Neuron (in vitro differentiated cells): Measurements from ENCODE around the gene CAPN15.

ENCODE experiments used
- H2AFZ ChIP-seq: one replicate; pipeline ENCODE4 v1.6.1; 2013; ENCODE audit warnings: low read depth, mild to moderate bottlenecking, inconsistent platforms, low read length, moderate library complexity
- H3K27me3 ChIP-seq: one replicate; pipeline ENCODE4 v1.6.1; 2013; ENCODE audit warnings: low read length; ENCODE audit not compliant: insufficient read depth
- H3K36me3 ChIP-seq: one replicate; pipeline ENCODE4 v1.6.1; 2013; ENCODE audit warnings: low read length; ENCODE audit not compliant: insufficient read depth
- H3K4me1 ChIP-seq: one replicate; pipeline ENCODE4 v1.6.1; 2013; ENCODE audit warnings: low read length; ENCODE audit not compliant: insufficient read depth
- H3K4me3 ChIP-seq: 2 replicates; pipeline ENCODE4 v1.5.1; 2013; ENCODE audit warnings: mild to moderate bottlenecking, low read length, moderate library complexity
- H3K9me3 ChIP-seq: one replicate; pipeline ENCODE4 v1.6.1; 2013; ENCODE audit warnings: low read length

CAPN15 gene

DNA sequence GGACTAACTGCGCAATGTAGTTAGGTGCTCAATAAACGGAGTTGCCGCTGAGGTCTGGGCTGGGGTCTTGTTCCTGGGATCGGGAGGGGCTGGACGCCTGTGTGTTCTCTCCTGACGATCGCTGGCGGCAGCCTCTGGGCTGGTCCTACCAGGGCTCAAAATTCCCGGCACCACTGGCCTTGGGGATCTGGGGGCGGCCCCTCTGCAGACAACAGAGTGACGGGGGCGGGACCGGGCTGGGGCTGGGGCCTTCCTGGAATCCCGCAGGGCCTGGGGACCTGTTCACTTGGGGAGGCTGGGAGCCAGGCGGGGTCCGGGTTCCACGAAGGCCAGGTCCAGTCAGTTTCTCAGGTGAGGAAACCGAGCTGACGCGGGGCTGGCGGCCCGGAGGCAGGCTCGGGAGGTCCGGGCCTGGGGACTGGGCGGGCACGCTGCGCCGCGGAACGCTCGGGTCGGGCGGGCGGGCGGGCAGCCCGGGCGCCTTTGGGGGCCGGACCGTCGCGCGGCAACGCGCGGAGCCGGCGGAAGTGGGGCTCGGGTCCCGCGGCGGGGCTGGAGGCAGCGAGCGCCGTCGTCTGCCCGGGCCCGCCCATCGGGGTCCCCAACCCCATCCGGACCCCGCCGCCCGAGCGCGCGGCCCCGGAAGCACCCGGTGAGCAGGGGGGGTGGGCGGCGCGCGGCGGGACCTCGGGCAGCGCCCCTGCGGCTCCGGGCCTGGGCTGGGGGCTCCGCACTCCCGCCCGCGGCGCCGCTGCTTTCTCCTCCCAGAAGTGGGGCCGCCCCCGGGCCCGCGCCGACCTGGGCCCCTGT is 42.1 kb downstream of the CAPN15 start, which contains the start of gene PIGQ:
Gene PIGQ (plus strand): TSS at position 524 of the 810 bp plus-strand sequence. CDS start 4,107 bp downstream, outside the sequence.
- Histone ChIP-seq H3K27me3 (no peaks in the 10 kb centered on the region), H2AFZ (peak within 1 kb of the TSS; percentile 88), H3K4me1 (peaks cover 40% of the 10 kb centered on the region), H3K9me3 (no peaks in the 10 kb centered on the region), H3K36me3 (peaks cover 8% of the 10 kb centered on the region), H3K4me3 (peak within 1 kb of the TSS; percentile 72)

DNA sequence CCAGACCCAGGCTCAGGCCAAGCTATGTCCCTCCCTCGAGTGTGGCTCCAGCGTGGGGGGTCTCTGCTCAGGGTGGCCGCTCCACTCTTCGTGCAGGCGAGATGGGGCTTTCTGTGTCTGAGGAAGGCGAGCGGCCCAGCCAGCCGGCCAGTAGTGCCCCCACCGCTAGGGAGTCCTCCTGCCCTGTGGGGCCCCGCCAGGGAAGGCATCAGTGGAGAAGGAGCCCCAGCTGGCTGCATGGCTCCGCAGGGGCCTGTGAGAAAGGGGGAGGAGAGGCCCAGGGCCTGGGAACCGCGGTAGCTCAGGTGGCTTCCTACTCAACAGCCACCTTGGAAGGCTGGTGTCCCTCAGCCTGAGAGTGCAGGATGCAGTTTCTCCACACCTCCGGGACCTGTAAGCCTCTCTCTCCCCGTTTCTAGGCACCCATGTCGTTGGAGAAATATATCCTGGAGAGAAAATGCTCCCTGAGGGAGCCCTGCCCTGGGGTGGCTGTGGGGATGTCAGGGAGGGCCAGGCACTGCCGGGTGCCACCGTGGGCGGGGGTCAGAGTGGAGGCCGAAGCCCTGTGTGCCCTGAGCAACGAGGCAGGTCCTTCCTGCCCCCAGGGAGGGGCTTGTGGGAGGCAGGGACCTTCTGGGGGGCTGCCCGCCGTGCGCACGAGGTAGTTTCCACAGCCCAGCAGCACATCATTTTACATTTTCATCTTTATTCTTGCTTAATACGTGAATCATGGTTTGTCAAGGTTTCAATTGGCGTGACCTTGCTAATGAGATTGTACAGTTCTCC is 45.5 kb downstream of the CAPN15 start:
- Histone ChIP-seq H3K27me3 (no peaks in the 10 kb centered on the region), H3K4me1 (peaks cover 17% of the 10 kb centered on the region), H2AFZ (no peak overlapping the region), H3K9me3 (no peaks in the 10 kb centered on the region), H3K36me3 (peaks cover 26% of the 10 kb centered on the region), H3K4me3 (no peak overlapping the region)

DNA sequence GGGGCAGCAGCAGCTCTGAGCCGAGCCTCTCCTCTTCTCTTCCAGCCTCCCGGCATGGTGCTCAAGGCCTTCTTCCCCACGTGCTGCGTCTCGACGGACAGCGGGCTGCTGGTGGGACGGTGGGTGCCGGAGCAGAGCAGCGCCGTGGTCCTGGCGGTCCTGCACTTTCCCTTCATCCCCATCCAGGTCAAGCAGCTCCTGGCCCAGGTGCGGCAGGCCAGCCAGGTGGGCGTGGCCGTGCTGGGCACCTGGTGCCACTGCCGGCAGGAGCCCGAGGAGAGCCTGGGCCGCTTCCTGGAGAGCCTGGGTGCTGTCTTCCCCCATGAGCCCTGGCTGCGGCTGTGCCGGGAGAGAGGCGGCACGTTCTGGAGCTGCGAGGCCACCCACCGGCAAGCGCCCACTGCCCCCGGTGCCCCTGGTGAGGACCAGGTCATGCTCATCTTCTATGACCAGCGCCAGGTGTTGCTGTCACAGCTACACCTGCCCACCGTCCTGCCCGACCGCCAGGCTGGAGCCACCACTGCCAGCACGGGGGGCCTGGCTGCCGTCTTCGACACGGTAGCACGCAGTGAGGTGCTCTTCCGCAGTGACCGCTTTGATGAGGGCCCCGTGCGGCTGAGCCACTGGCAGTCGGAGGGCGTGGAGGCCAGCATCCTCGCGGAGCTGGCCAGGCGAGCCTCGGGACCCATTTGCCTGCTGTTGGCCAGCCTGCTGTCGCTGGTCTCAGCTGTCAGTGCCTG is 46.7 kb downstream of the CAPN15 start:
- Histone ChIP-seq H3K9me3 (no peaks in the 10 kb centered on the region), H2AFZ (no peak overlapping the region), H3K4me3 (no peak overlapping the region), H3K36me3 (peaks cover 26% of the 10 kb centered on the region), H3K27me3 (no peaks in the 10 kb centered on the region), H3K4me1 (peaks cover 12% of the 10 kb centered on the region)

DNA sequence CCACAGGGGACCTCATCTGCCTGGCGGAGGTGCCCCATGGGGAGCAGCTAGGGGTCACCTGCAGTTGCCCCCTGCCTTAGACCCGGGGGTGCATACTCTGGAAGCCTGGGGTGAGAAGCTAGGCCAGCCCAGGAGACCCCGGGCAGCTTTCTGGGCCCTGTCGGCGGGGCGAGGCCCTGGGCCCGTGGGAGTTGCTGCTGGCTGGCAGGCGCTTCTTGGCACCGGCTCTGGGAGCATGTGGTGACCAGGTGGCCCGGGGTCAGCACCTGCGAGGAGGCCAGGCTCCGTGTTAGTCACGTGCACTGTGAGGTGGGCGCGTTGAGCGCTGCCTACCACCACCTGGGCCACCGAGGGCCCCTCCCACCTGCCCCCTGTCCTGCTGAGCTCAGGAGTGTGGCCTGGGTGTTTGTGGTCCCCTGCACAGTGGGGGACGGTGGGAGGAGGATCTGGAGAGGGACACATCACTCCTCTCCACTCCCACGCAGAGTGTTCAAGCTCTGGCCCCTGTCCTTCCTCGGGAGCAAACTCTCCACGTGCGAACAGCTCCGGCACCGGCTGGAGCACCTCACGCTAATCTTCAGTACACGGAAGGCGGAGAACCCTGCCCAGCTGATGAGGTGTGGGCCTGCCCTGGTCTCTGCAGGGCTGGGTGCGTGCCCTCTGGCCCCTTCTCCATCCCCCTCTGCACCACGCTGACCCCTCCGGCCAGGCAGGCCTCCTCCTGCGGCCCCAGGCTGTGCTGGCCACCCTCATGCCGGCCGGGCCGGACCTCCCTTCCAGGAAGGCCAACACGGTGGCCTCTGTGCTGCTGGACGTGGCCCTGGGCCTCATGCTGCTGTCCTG is 48.1 kb downstream of the CAPN15 start:
- Histone ChIP-seq H2AFZ (no peak overlapping the region), H3K4me1 (peaks cover 10% of the 10 kb centered on the region), H3K27me3 (no peaks in the 10 kb centered on the region), H3K4me3 (no peak overlapping the region), H3K36me3 (peaks cover 27% of the 10 kb centered on the region), H3K9me3 (no peaks in the 10 kb centered on the region)

DNA sequence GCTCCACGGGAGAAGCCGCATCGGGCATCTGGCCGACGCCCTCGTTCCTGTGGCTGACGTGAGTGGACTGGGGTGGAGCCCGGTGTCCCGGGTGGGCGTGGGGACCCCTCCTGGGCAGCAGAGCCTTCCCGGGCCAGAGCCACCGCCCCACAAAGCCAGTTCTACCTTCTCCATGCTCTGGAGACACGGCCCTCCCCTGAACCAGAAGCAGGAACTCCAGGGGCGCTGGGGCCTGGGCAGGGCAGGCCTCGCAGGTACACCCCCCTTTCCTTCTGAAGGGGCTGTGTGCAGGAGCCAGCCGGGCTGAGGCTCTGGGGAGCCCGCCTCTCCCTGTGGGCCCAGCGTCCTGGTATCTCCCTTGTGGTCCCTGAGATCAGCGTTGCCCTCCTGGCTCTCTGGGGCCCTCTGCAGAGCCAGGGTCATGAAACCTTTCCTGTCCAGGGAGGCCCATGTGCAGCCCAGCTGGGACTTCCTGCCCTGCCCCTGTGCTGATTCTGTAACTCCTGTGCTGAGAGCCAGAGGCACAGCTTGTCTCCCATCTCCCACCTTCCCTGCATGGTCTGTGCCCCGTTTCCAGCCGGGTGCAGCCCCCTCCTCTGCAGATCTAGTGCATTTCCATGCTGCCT is 48.8 kb downstream of the CAPN15 start:
- H3K27me3 ChIP-seq, result no peaks in the 10 kb centered on the region
- no peaks in the 10 kb centered on the region for H3K9me3 ChIP-seq
- peaks cover 34% of the 10 kb centered on the region for H3K36me3 ChIP-seq
- no peak overlapping the region for H2AFZ ChIP-seq
- no peak overlapping the region for H3K4me3 ChIP-seq
- H3K4me1 ChIP-seq, result peaks cover 3% of the 10 kb centered on the region

DNA sequence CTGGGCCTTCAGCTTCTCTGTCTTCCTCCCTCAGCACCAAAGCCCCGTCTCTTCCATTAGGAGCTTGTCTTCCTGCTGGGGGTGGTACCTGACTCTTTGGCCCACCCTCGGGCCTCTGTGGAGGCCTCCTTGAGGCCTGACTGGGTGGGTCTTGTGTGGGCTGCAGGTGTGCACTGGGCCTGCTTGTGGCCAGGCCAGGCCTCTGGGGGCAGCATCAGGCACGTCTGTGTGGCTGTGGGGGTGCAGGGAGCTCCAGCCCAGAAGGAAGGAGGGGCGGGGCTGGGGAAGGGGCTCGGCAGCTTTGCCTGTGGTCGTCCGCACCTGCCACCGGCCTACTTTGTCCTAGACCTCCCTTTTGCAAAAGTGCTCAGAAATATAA is 49.3 kb downstream of the CAPN15 start:
- H2AFZ ChIP-seq, result no peak overlapping the region
- peaks cover 3% of the 10 kb centered on the region for H3K4me1 ChIP-seq
- H3K27me3 ChIP-seq, result no peaks in the 10 kb centered on the region
- H3K36me3 ChIP-seq, result peaks cover 34% of the 10 kb centered on the region
- H3K4me3 ChIP-seq, result no peak overlapping the region
- H3K9me3 ChIP-seq, result no peaks in the 10 kb centered on the region

DNA sequence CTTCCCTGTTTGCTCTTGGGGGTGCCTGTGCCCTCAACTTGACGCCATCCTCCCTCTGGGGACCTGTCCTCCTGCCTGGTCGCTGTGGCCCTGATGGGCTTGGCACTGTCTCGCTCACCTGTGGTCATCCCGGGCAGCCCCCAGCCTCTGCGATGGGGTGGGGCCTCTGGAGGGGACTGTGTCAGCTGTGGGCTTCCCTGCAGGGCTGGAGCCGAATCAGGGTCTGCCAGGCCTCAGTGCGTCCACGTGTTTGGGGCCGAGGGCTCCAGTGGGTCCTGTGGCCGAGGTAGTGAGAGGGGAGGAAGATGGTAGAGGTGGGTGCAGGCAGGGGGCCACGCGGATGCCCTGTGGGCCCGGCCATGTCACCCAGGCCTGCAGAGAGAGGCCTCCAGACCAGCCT is 50.3 kb downstream of the CAPN15 start:
- Histone ChIP-seq H3K27me3 (no peaks in the 10 kb centered on the region), H3K4me1 (peaks cover 3% of the 10 kb centered on the region), H3K9me3 (no peaks in the 10 kb centered on the region), H3K36me3 (peaks cover 35% of the 10 kb centered on the region), H3K4me3 (no peak overlapping the region), H2AFZ (no peak overlapping the region)

DNA sequence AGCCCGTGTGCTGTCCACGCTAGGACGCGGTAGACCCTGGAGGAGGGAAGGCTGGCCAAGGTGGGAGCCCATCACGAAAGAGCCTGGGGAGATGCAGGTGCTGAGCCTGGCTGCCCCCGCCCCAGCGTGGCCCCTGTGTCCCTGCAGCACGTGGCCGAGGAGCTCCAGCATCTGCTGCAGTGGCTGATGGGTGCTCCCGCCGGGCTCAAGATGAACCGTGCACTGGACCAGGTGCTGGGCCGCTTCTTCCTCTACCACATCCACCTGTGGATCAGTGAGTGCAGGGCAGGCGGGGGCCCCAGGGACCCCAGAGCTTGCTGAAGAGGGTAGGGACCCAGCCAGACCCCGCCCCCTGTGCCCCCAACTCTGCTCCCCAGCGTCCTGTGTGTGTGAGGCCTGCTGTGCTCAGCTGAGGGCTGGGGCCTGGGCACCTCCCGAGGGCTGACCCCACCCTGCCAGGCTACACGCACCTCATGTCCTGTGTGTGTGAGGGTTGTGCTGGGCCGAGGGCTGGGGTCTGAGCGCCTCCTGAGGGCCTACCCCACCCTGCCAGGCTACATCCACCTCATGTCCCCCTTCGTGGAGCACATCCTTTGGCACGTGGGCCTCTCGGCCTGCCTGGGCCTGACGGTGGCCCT is 50.8 kb downstream of the CAPN15 start:
- Histone ChIP-seq H3K9me3 (no peaks in the 10 kb centered on the region), H3K4me3 (no peak overlapping the region), H2AFZ (no peak overlapping the region), H3K36me3 (peaks cover 37% of the 10 kb centered on the region), H3K27me3 (no peaks in the 10 kb centered on the region), H3K4me1 (peaks cover 3% of the 10 kb centered on the region)

DNA sequence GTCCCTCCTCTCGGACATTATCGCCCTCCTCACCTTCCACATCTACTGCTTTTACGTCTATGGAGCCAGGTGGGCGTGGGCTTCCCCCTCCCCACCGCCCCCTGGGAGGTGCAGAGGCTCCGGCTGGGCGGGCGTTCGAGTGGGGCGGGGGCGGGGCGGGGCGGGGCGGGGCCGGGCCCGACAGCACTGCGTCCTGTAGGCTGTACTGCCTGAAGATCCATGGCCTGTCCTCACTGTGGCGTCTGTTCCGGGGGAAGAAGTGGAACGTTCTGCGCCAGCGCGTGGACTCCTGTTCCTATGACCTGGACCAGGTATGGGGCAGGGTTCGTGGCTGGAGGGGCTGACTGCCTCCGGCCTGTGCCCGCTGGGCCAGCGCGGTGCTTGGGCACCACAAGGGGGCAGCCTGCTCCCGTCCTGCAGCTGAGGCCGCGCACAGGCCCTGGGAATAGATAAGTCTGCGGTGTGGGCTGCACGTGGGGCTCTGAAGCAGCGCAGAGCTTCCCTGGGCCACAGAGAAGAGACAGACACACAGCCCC is 51.4 kb downstream of the CAPN15 start:
- no peaks in the 10 kb centered on the region for H3K9me3 ChIP-seq
- H3K27me3 ChIP-seq, result no peaks in the 10 kb centered on the region
- no peak overlapping the region for H2AFZ ChIP-seq
- peaks cover 5% of the 10 kb centered on the region for H3K4me1 ChIP-seq
- no peak overlapping the region for H3K4me3 ChIP-seq
- peaks cover 36% of the 10 kb centered on the region for H3K36me3 ChIP-seq

DNA sequence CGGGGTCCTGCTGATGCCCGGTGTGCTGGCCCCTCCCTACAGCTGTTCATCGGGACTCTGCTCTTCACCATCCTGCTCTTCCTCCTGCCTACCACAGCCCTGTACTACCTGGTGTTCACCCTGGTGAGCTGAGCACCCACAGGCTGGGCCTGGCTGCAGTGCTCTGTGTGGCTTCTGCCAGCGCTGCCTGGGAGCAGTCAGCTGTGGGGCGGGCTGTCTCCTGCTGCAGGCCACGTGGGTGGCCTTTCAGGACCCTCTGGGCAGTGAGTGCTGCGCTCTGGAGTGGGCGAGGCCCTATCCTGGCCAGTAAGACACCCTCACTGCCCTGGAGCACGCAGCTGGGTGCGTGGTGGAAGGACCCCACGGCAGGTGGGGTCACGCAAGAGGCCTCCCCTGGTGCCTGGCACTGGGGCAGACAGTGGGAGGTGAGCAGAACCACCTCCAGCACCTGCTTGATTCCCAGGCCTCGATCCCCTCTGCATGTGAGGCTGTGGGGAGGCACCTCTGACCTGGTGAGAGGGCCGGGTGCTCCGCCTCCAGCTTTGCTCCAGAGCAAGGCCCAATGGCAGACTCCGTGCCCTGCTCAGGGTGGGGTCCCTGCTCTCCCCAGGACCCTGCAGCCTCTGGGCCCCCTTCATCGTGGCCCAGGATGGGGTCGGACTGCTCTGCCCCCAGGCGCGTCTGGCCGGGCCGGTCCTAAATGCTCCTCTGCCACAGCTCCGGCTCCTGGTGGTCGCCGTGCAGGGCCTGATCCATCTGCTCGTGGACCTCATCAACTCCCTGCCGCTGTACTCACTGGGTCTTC is 52.8 kb downstream of the CAPN15 start:
- Histone ChIP-seq H3K9me3 (no peaks in the 10 kb centered on the region), H3K27me3 (no peaks in the 10 kb centered on the region), H3K36me3 (peaks cover 22% of the 10 kb centered on the region), H3K4me1 (peaks cover 5% of the 10 kb centered on the region), H2AFZ (no peak overlapping the region), H3K4me3 (no peak overlapping the region)

DNA sequence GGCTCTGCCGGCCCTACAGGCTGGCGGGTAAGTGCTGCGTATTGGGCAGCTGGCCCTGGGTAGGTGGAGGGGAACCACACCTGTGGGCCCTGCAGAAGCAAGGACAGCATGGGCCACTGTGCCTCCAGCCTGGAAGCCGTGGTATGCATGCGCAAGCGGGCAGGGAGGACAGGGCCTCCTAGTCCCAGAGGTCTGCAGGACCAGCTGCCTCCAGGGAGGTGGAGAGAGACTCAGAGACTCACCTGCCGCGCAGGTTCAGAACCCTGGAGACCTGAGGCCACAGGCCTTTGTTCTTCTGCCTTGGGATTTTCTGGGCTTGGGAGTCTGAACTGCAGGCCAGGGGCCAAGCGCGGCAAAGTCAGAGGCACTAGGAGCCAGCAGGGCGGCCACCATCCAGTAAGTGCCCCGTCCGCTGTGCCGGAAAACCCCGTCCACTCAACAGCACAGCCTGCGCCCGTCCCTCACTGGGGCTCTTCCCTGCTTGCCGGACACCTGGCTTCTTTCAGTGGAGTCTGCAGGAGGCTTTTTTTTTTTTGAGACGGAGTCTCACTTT is 53.5 kb downstream of the CAPN15 start:
- H3K36me3 ChIP-seq, result peaks cover 17% of the 10 kb centered on the region
- no peak overlapping the region for H3K4me3 ChIP-seq
- no peaks in the 10 kb centered on the region for H3K9me3 ChIP-seq
- H3K4me1 ChIP-seq, result peaks cover 5% of the 10 kb centered on the region
- H2AFZ ChIP-seq, result no peak overlapping the region
- no peaks in the 10 kb centered on the region for H3K27me3 ChIP-seq
